Mucosa of rectum (tissue), 2 donors: ENCODE results near the gene TDRD7.
A peak's percentile ranks its signal among the peaks of the same experiment; 100 is the strongest.

ENCODE experiments used
- H3K27ac ChIP-seq, 2 donors: one replicate each; pipeline ENCODE4 v1.7.0; 2013; ENCODE audit warnings: inconsistent platforms in 2 of 2, low read depth in 2 of 2, low read length in 2 of 2
- H3K27me3 ChIP-seq, 2 donors: one replicate each; pipeline ENCODE4 v1.7.0; 2013; ENCODE audit warnings: low read length in 2 of 2; ENCODE audit not compliant: control insufficient read depth in 2 of 2, insufficient read depth in 2 of 2
- H3K36me3 ChIP-seq, 2 donors: one replicate each; pipeline ENCODE4 v1.7.0; 2013; ENCODE audit warnings: low read length in 2 of 2; ENCODE audit not compliant: control insufficient read depth in 2 of 2, insufficient read depth in 2 of 2
- H3K4me1 ChIP-seq, 2 donors: one replicate each; pipeline ENCODE4 v1.7.0; 2013; ENCODE audit warnings: low read length in 2 of 2, mild to moderate bottlenecking in 1 of 2; ENCODE audit not compliant: control insufficient read depth in 2 of 2, insufficient read depth in 2 of 2
- H3K4me3 ChIP-seq, 2 donors: one replicate each; pipeline ENCODE4 v1.7.0; 2013; ENCODE audit warnings: low read length in 2 of 2
- H3K9ac ChIP-seq, 2 donors: one replicate each; pipeline ENCODE4 v1.7.0; 2013; ENCODE audit warnings: low read length in 2 of 2, low read depth in 1 of 2, mild to moderate bottlenecking in 1 of 2
- H3K9me3 ChIP-seq, 2 donors: one replicate each; pipeline ENCODE4 v1.7.0; 2013; ENCODE audit warnings: low read length in 2 of 2; ENCODE audit not compliant: control insufficient read depth in 2 of 2
- donor health status: healthy.
- donor health status: Normal muscosa, but diverticular disease.

Gene TDRD7

DNA sequence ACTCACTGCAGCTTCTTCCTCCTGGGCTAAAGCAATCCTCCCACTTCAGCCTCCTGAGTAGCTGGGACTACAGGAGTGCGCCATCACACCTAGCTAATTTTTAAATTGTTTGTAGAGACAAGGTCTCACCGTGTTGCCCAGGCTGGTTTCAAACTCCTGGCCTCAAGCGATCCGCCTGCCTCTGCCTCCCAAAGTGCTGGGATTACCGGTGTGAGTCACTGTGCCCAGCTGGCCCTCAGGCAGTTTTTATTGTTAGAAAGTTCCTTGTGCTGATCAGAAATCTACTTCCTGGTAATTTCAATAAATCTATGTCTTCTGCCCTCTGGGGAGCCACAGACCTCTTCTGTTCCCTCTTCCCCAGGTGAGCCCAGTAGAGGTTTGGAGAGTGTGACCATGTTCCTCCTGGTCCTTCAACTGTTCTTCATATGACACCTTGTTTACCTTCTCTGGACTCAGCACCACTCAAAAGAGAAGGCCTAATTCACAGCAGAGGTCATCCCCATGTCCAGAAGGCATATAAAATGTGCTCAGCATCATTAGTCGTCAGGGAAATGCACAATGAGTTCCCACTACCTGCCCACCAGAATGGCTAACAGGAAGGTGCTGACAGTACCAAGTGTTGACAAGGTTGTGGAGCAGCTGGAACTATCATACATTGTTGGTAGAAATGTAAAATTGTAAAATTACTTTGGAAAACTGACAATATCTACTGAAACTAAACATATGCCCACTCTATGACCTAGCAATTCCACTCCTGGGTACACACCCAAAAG, 99.9 kb downstream of the TDRD7 start:
- Histone ChIP-seq H3K9ac (no peak overlapping the region), H3K27ac (no peak overlapping the region), H3K4me1 (peaks cover 0 to 6% of the 10 kb centered on the region in 2 donors), H3K9me3 (no peaks in the 10 kb centered on the region), H3K27me3 (no peaks in the 10 kb centered on the region), H3K36me3 (no peaks in the 10 kb centered on the region), H3K4me3 (no peak overlapping the region)

DNA sequence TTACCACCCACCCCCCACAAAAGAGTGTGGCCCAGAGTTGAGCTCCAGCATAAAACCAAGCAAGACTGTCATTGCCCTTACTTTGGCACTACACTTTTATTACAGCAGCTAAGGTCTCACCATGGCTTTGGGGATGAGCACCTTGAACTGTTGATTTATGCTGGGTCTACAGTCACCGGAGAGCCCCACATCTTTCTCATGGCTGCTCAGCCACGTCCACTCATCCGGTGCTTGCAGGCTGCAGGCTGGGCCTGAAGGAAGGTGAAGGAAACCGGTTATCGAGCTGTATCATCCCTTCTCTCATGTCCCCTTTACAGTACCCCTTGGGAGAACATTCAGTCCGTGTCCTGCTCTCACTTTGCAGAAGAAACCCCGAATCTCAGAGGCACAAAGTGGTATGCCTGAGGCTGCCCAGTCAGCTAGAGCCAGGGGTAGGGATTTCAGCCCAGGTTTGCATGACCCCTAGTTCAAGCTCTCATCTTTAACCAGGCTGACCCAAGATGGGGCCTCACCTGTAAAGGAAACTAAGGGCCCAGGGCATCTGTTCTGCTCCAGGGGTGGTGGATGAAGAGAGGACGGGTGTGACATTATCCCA, 101.2 kb downstream of the TDRD7 start:
- Histone ChIP-seq H3K36me3 (no peaks in the 10 kb centered on the region), H3K4me1 (peaks cover 0 to 6% of the 10 kb centered on the region in 2 donors), H3K27me3 (no peaks in the 10 kb centered on the region), H3K4me3 (no peak overlapping the region), H3K27ac (no peak overlapping the region), H3K9ac (no peak overlapping the region), H3K9me3 (no peaks in the 10 kb centered on the region)

DNA sequence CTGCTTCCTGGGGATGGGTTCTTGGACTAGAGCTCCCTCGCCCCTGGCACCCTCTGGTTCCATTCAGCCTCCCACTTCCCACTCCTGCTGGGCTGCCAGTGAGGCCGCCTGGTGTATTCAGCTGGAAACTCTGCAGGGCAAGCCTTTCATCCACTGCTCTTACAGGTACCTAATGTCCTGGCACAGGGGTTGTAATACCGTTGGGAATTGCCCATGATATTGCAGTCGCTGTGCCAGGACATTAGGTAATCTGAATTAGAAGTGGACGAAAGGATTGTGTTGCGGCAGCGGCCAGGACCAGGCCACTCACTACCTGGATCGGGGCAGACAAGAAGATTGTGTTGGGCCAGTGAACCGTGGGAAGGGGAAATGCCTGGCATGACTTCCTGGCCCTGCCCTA, 102.6 kb downstream of the TDRD7 start:
- Histone ChIP-seq H3K9ac (no peak overlapping the region), H3K4me1 (peaks cover 0 to 11% of the 10 kb centered on the region in 2 donors), H3K27ac (no peak overlapping the region)

DNA sequence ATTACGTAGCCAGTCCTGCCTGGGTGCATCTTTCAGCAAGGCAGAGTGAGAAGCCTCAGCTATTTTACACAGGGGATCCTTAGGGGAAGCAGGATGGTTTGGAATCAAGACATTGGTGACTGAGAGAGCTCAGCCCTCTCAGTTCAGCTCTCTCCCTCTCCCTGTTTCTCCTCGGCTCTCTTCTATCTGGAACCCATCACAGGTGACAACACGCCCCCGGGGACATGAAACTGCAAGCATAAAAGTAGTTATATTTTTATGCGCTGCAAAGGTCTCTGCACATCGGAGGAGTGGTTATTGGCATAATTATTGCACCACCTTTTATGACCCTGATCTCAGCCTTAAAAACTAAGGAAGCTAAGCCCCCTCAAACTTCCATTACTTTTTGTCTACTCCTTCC, 103.8 kb downstream of the TDRD7 start:
- H3K9me3 ChIP-seq, result no peaks in the 10 kb centered on the region

More for the DNA sequence above, 102.6 kb downstream of the TDRD7 start:
- Histone ChIP-seq H3K27me3 (no peaks in the 10 kb centered on the region), H3K4me3 (no peak overlapping the region), H3K9me3 (no peaks in the 10 kb centered on the region), H3K36me3 (no peaks in the 10 kb centered on the region)

DNA sequence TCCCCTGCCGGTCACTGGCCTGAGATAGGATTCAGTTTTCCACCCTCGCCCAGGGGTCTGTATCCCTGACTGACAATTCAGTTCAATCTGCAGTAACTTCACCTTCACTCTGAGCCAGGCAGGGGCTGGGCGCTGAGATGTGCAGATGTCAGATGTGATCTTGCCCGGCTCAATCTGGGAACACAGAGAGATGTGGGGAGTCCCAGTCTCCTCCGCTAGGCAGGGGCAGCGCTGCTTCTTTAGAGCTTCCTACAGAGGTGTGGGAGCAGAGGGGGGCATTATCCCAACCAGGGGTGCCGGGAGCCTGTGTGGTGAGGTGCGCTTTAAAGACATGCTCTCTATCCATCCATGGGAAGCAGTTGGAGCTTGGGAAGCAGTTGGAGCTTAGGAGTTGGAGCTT, 104.2 kb downstream of the TDRD7 start:
- Histone ChIP-seq H3K4me1 (peaks cover 0 to 10% of the 10 kb centered on the region in 2 donors), H3K4me3 (no peak overlapping the region), H3K27me3 (no peaks in the 10 kb centered on the region), H3K36me3 (no peaks in the 10 kb centered on the region), H3K9ac (no peak overlapping the region), H3K9me3 (no peaks in the 10 kb centered on the region), H3K27ac (no peak overlapping the region)

More for the DNA sequence above, 103.8 kb downstream of the TDRD7 start:
- no peak overlapping the region for H3K27ac ChIP-seq
- H3K4me1 ChIP-seq, result peaks cover 0 to 11% of the 10 kb centered on the region in 2 donors
- H3K36me3 ChIP-seq, result no peaks in the 10 kb centered on the region
- H3K9ac ChIP-seq, result no peak overlapping the region
- no peaks in the 10 kb centered on the region for H3K27me3 ChIP-seq
- no peak overlapping the region for H3K4me3 ChIP-seq

DNA sequence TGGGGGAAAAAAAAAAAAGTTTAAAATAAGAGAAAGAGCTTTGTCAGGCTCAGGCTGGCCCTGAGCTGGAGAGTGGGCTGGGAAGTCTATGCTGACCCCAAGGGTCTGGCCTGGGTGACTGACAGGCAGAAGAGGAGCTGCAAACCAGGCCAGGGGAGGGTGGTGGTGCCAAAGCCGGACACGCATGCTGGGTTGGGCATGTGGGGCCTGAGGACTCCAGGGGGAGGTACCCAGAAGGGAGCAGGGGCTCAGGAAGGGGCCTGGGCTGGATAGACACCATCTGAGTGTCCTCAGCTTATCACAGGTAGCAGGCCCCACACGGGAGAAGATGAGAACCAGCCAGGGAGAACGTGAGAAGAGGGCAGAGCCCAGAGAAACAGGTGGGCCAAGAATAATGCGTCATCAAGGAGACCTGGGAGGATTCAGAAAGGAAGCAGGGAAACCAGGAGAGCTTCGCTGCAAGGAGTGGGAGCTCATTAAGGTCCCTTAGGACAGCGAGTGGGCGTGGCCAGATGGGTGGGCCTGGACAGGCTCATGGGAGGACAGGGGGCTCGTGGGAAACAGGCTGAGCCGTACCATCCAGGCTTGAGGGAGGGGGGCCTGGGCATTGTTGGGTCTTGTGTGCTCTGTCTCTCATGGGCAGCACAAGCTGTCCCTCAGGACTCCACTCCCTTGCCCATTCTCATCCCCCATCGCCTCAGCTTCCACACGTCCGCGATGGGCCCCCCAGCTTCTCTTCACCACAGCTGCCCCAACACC, 105.6 kb downstream of the TDRD7 start:
- no peak overlapping the region for H3K27ac ChIP-seq
- no peaks in the 10 kb centered on the region for H3K27me3 ChIP-seq
- H3K9me3 ChIP-seq, result no peaks in the 10 kb centered on the region
- no peaks in the 10 kb centered on the region for H3K36me3 ChIP-seq
- peaks cover 0 to 5% of the 10 kb centered on the region in 2 donors for H3K4me1 ChIP-seq
- no peak overlapping the region for H3K9ac ChIP-seq
- H3K4me3 ChIP-seq, result no peak overlapping the region

DNA sequence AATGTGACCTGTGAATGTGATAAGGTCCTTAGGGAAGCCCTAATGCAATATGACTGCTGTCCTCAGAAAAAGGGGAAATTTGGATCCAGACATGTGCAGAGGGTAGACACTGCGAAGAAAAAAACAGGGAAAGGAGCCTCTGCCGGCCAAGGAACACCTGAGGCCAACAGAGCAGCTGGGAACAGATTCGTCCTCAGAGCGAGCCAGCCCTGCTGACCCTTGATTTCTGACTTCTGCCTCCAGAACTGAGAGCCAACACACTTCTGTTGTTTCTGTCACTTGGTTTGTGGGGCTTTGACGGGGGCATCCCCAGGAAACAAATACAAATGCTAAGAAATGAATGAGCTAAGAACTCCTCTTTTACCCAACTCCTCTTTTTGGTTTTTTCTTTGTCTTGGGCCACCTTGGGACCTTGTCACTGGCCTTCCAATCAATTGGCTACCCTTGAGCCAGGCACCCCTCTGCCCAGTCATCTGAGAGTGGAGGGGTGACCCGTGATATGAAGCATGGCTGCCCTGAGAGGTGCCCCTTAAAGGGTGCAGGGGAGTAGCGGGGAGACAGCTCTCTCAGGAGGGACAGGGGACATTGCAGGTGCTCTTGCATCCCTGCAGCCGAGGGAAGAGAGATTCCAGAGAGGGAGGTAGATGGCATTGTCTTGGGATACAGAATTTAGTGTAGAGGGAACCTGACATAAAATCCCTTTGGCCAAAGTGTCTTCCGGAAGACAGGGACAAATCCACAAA, 106.4 kb downstream of the TDRD7 start:
- H3K36me3 ChIP-seq, result no peaks in the 10 kb centered on the region
- H3K9ac ChIP-seq, result no peak overlapping the region
- no peaks in the 10 kb centered on the region for H3K27me3 ChIP-seq
- H3K9me3 ChIP-seq, result no peaks in the 10 kb centered on the region
- H3K27ac ChIP-seq, result peak overlapping the region; percentile 6 to 17
- H3K4me1 ChIP-seq, result peaks cover 0 to 5% of the 10 kb centered on the region in 2 donors
- no peak overlapping the region for H3K4me3 ChIP-seq

DNA sequence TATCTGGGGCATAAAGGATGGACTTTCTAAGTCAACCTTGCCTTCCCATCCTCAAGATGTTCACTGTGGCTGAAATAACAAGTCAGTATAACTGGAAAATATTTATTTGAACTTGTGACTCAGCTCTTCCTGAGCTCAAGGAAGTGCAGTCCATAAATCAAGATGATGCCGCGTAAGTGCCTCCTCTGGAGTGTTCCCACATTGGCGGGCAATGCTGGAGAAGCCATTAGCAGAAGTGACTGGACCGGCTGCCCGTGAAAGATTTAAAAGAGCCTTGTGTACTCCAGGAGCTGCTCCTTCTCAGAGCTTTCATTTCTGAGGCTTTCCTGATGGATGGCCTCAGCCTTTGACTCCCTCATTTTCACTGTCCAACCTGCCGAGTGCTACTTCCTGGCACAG, 107.0 kb downstream of the TDRD7 start:
- H3K9me3 ChIP-seq, result no peaks in the 10 kb centered on the region
- peak overlapping the region in 1 of 2 donors; percentile 17 for H3K27ac ChIP-seq
- H3K36me3 ChIP-seq, result no peaks in the 10 kb centered on the region
- H3K9ac ChIP-seq, result no peak overlapping the region
- peaks cover 0 to 5% of the 10 kb centered on the region in 2 donors for H3K4me1 ChIP-seq
- H3K27me3 ChIP-seq, result no peaks in the 10 kb centered on the region
- no peak overlapping the region for H3K4me3 ChIP-seq

DNA sequence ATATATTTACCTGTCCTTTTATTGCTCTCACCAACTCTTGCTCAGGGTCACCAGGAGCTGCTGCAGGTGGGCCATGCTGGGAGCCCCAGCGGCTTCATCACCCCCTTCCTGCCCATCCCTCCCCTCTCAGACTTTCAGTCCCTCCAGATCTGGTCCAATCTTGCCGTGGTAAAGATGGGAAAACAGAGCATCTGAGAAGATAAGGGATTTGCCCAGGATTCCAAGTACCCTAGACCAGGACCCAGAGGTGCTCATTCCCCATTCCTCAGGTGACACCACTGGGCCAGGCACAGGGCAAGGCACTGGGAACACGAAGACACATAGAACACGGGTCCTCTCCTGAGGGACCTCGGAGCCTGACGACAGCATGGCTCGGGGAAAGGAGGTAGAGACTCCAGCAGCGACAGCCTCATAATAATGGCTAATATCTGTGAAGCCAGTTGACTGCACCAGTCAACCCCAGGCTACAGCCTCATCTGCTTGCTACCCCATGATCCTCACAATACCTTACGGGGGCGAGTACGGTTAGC, 107.6 kb downstream of the TDRD7 start:
- Histone ChIP-seq H3K4me3 (no peak overlapping the region), H3K36me3 (no peaks in the 10 kb centered on the region), H3K27me3 (no peaks in the 10 kb centered on the region), H3K9me3 (no peaks in the 10 kb centered on the region), H3K4me1 (peaks cover 0 to 5% of the 10 kb centered on the region in 2 donors), H3K27ac (no peak overlapping the region), H3K9ac (no peak overlapping the region)
